Fibroblast of villous mesenchyme (primary cell): ENCODE measurements around the gene RASSF4. TPM values are rescaled to one million over a fixed set of nuclear protein-coding genes. Genes with fewer than 3 reads are reported as not detected.

Experiments
- DNase-seq: peaks from one replicate; pipeline ENCODE4 v3.0.0-alpha.2; 2010; ENCODE audit warnings: low read depth
- H3K4me3 ChIP-seq: 2 replicates; pipeline ENCODE4 v1.5.1; 2011; ENCODE audit warnings: low read depth, mild to moderate bottlenecking, low read length
- CTCF ChIP-seq: IDR thresholded peaks from 2 replicates; pipeline ENCODE4 v1.5.1; 2012; ENCODE audit warnings: low read depth, mild to moderate bottlenecking, low read length; ENCODE audit not compliant: insufficient read depth
- total RNA-seq: library from RNA; depleted of rRNA; stranded (reverse); fragments of >200 nt; gene quantifications from 2 replicates; pipeline ENCODE4 v1.2.3, GENCODE V29; 2012

The RASSF4 gene
- total RNA-seq, 1 donor = 6.0 TPM

GRCh38 chr10:44958196-44958897 is 1.3 kb upstream of the RASSF4 start:
- TF ChIP-seq CTCF = no peak
- H3K4me3 ChIP-seq = peak overlapping the region; percentile 65
- DNase-seq = peak; percentile 78

- DNase-seq = no peak
- peak overlapping the region; percentile 65 for H3K4me3 ChIP-seq
- no peak for TF ChIP-seq CTCF
These were observed 730 bp upstream of the RASSF4 start for GRCh38 chr10:44958898-44959246.

GRCh38 chr10:44960088-44960460 is 472 bp downstream of the RASSF4 start:
- H3K4me3 ChIP-seq = peak overlapping the region; percentile 65
- no peak for DNase-seq
- TF ChIP-seq CTCF = no peak

- peak overlapping the region; percentile 65 for H3K4me3 ChIP-seq
These were observed 1.1 kb downstream of the RASSF4 start for GRCh38 chr10:44960482-44961229.

GRCh38 chr10:44961230-44961571 is 1.6 kb downstream of the RASSF4 start:
- no peak for TF ChIP-seq CTCF
- H3K4me3 ChIP-seq = no peak overlapping the region
- DNase-seq = no peak

More at GRCh38 chr10:44960482-44961229, 1.1 kb downstream of the RASSF4 start:
- no peak for DNase-seq
- TF ChIP-seq CTCF = no peak

- DNase-seq = no peak
- TF ChIP-seq CTCF = no peak
- H3K4me3 ChIP-seq = no peak overlapping the region
These were observed 2.5 kb downstream of the RASSF4 start for GRCh38 chr10:44961931-44962750.
